Measurements from ENCODE around the gene PTPRN2. TPM values are rescaled to one million over a fixed set of nuclear protein-coding genes. Genes with fewer than 3 reads are reported as not detected.

Gene PTPRN2
- total and polyA plus RNA-seq, 2 donors (not counting 3 experiments of a cell fraction or from before 2014, with no cell fraction given) = 0.62 to 0.88 TPM

DNA sequence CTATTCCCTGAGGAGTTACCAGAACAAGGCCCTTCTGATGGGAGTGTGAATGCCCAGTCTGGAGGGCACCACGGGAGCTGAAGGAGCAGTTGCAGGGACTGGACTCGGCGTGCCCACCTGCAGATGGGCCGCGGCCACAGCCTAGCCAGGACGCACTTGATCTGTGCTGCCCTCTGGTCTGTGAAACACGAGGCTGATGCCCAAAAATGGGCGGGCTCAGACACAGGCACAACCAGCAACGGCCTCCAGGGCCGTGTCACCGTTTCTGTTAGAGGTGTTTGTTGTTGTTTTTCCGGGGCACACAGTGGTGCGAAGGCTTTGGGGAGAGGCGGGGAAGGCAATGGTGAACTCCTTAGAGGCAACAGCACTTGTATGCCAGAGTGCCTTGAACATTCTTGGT, 1015.0 kb downstream of the PTPRN2 start:
- H3K4me1 ChIP-seq (ENCODE audit: control insufficient read depth, extremely low read depth, insufficient read depth, low read length) = no peaks in the 10 kb centered on the region
- no peak overlapping the region for H3K4me2 ChIP-seq (ENCODE audit: insufficient read depth, low read length)
- TF ChIP-seq POLR2AphosphoS5 (IDR thresholded peaks at IDR 0.05; ENCODE audit: insufficient read depth, low read depth, low read length) (no peak), MYC (IDR thresholded peaks at IDR 0.05; ENCODE audit: low read depth, low read length) (no peak), EZH2 (IDR thresholded peaks at IDR 0.05; ENCODE audit: borderline replicate concordance, low read depth, low read length, severe bottlenecking) (no peak), JUN (IDR thresholded peaks at IDR 0.05; ENCODE audit: borderline replicate concordance, insufficient read depth, insufficient read length, low read depth) (no peak), GATA2 (IDR thresholded peaks at IDR 0.05; ENCODE audit: insufficient read depth, insufficient read length, low read depth, low read length) (no peak), POLR2A (IDR thresholded peaks at IDR 0.05; ENCODE audit: low read depth, low read length) (no peak), FOS (IDR thresholded peaks at IDR 0.05; ENCODE audit: borderline replicate concordance, insufficient read depth, low read length) (no peak)
- TF ChIP-seq, protein P1, sequence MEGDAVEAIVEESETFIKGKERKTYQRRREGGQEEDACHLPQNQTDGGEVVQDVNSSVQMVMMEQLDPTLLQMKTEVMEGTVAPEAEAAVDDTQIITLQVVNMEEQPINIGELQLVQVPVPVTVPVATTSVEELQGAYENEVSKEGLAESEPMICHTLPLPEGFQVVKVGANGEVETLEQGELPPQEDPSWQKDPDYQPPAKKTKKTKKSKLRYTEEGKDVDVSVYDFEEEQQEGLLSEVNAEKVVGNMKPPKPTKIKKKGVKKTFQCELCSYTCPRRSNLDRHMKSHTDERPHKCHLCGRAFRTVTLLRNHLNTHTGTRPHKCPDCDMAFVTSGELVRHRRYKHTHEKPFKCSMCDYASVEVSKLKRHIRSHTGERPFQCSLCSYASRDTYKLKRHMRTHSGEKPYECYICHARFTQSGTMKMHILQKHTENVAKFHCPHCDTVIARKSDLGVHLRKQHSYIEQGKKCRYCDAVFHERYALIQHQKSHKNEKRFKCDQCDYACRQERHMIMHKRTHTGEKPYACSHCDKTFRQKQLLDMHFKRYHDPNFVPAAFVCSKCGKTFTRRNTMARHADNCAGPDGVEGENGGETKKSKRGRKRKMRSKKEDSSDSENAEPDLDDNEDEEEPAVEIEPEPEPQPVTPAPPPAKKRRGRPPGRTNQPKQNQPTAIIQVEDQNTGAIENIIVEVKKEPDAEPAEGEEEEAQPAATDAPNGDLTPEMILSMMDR (IDR thresholded peaks at IDR 0.05; ENCODE audit: extremely low read depth in 1 of 2, insufficient read depth in 1 of 2, low read depth in 1 of 2, low read length in 2 of 2) = no peak
- TF ChIP-seq, protein P2, sequence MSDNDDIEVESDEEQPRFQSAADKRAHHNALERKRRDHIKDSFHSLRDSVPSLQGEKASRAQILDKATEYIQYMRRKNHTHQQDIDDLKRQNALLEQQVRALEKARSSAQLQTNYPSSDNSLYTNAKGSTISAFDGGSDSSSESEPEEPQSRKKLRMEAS (IDR thresholded peaks at IDR 0.05; ENCODE audit: insufficient read depth, insufficient read length) = no peak
- no peak overlapping the region for H3K4me3 ChIP-seq (replicated peaks in 1 of 3; ENCODE audit: insufficient read depth in 1 of 3, low read depth in 1 of 3, low read length in 3 of 3)
- intact Hi-C loops (cut with micrococcal nuclease) = no loop called here
- POLR2A ChIA-PET = no interaction called here
- H3K36me3 ChIP-seq (ENCODE audit: control insufficient read depth in 2 of 2, extremely low read depth in 1 of 2, insufficient read depth in 2 of 2, low read length in 2 of 2) = no peaks in the 10 kb centered on the region
- no peak overlapping the region for H2AFZ ChIP-seq (ENCODE audit: low read depth, low read length)
- no peaks in the 10 kb centered on the region for H3K9me1 ChIP-seq (replicated peaks; ENCODE audit: control insufficient read depth, extremely low read depth, insufficient read depth, low read length)
- no peak overlapping the region for H3K27ac ChIP-seq (ENCODE audit: insufficient read depth, low read depth, low read length)
- no peaks in the 10 kb centered on the region for H3K9me3 ChIP-seq (replicated peaks; ENCODE audit: control insufficient read depth, insufficient read depth, low read length)
- no peaks in the 10 kb centered on the region for H4K20me1 ChIP-seq (replicated peaks; ENCODE audit: control insufficient read depth, extremely low read depth, insufficient read depth, low read length)
- CTCF ChIA-PET = no interaction called here
- H3K27me3 ChIP-seq (ENCODE audit: control insufficient read depth in 2 of 2, insufficient read depth in 2 of 2, low read length in 2 of 2) = no peaks in the 10 kb centered on the region
- H3K79me2 ChIP-seq (ENCODE audit: control insufficient read depth, insufficient read depth, low read length) = no peaks in the 10 kb centered on the region
- no peak overlapping the region for H3K9ac ChIP-seq (replicated peaks; ENCODE audit: extremely low read depth, insufficient read depth, low read length)
- DNase-seq (ENCODE audit: low read depth, low spot score) = no peak
- no TSS peak for BruUV-seq (replicated peaks)
- dilution Hi-C loops (cut with MboI; ENCODE audit: extremely low pct_ligation_motif_present, low sequenced_read_pairs) = no loop called here
- FAIRE-seq = no peak

Data from endothelial cell of umbilical vein (primary cell).